ENCODE measurements around the gene SUMO3.
"Not testable (repeated sequence)": the region's sequence is repeated elsewhere in the genome, so short reads cannot be mapped to it uniquely, and the experiment has no call there.

Gene SUMO3

DNA sequence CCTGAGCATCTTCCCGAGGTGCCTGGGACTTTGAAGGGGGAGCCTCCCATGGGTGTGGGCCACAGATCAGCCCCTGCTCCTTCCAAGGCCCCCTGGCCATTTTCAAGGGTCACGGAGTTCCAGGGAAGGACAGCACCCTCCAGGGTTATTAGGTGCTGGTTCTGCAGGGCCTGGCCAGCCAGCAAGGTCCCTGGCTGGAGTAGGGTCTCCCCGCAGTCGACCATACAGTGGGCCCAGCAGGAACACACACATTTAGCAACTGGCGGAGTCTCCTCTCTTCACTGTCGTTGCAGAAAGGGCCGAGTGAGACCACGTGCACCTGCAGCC lies 17.7 kb upstream of the SUMO3 start:
- TF ChIP-seq, protein P1, sequence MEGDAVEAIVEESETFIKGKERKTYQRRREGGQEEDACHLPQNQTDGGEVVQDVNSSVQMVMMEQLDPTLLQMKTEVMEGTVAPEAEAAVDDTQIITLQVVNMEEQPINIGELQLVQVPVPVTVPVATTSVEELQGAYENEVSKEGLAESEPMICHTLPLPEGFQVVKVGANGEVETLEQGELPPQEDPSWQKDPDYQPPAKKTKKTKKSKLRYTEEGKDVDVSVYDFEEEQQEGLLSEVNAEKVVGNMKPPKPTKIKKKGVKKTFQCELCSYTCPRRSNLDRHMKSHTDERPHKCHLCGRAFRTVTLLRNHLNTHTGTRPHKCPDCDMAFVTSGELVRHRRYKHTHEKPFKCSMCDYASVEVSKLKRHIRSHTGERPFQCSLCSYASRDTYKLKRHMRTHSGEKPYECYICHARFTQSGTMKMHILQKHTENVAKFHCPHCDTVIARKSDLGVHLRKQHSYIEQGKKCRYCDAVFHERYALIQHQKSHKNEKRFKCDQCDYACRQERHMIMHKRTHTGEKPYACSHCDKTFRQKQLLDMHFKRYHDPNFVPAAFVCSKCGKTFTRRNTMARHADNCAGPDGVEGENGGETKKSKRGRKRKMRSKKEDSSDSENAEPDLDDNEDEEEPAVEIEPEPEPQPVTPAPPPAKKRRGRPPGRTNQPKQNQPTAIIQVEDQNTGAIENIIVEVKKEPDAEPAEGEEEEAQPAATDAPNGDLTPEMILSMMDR (IDR thresholded peaks at IDR 0.05) = no peak
- H3K27ac ChIP-seq = no peak overlapping the region
- no peaks in the 10 kb centered on the region for H3K9me3 ChIP-seq
- no peaks in the 10 kb centered on the region for H3K36me3 ChIP-seq
- H3K27me3 ChIP-seq = no peaks in the 10 kb centered on the region
- no peak overlapping the region for H3K4me3 ChIP-seq (ENCODE audit: low read depth in 1 of 2, low read length in 1 of 2)
- H3K4me1 ChIP-seq (ENCODE audit: control insufficient read depth in 1 of 2, insufficient read depth in 1 of 2, low read depth in 1 of 2, low read length in 1 of 2) = no peaks in the 10 kb centered on the region

DNA sequence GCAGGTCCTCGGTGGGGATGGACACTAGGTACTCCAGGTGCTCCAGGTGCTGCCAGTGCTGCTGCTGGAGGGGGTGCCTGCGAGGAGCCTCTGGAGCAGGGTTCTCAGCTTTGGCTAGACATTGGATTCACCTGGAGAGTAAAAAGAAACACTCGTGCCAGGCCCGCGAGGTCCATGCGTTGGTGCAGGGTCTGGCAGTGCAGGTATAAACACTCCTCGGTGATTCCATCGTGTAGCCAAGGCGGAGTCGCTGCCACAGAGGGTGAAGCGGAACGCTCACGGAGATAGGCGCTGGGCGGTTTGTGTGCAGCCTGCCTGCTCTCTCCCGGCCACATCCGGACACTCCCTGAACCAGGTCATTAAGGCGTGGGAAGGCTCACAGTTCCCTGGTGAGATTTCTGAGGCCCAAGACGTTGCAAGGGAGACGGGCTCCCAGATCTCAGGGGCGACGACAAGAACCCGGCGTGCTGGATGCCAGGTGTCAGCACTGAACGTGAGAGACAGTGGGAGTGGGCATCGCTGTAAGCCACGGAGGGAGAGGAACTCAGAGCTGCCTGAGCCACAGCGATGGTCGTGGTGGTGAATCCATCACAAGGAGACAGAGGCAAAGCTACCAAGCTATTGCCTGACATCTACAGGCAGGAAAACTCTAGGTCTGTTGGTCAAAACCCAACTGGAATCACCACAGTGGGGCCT lies 17.2 kb upstream of the SUMO3 start:
- no peaks in the 10 kb centered on the region for H3K4me1 ChIP-seq (ENCODE audit: control insufficient read depth in 1 of 2, insufficient read depth in 1 of 2, low read depth in 1 of 2, low read length in 1 of 2)

DNA sequence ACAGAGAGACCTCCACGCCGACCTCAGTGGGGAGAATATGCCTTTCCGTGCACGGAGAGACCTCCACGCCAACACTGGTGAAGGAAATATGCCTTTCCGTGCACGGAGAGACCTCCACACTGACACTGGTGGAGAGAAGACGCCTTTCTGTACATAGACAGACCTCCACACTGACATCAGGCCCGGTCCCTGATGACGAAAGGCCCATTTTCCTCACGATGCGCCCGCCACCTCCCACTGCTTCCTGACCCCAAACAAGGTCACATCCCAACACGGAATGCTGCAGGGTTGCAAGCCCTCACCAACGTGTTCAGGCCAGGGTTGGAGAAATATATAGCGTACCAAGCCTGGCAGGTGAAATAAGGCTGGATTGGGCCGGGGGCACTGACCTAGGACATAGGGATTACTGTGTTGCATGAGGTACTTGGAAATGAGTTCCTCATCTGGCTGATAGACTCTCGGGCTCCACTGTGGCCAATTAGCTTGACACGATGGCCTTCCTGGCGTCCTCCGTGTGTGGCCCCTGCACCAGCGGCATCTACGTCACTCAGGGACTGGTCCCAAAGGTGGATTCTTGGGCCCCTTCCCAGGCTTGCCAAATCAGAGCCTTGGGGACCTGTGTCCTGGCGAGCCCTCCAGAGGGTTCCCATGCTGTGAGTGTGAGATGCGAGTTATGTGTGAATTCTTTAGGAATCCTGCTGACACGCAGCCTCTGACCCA lies 16.5 kb upstream of the SUMO3 start:
- no peaks in the 10 kb centered on the region for H3K36me3 ChIP-seq
- H3K27me3 ChIP-seq = no peaks in the 10 kb centered on the region
- H3K9me3 ChIP-seq = no peaks in the 10 kb centered on the region
- H3K4me3 ChIP-seq (ENCODE audit: low read depth in 1 of 2, low read length in 1 of 2) = no peak overlapping the region
- TF ChIP-seq, protein P1 (IDR thresholded peaks at IDR 0.05) = no peak
- H3K4me1 ChIP-seq (ENCODE audit: control insufficient read depth in 1 of 2, insufficient read depth in 1 of 2, low read depth in 1 of 2, low read length in 1 of 2) = no peaks in the 10 kb centered on the region
- H3K27ac ChIP-seq = no peak overlapping the region

More for the DNA sequence above, 17.2 kb upstream of the SUMO3 start:
- Histone ChIP-seq H3K9me3 (no peaks in the 10 kb centered on the region), H3K36me3 (no peaks in the 10 kb centered on the region), H3K27ac (no peak overlapping the region), H3K27me3 (no peaks in the 10 kb centered on the region), H3K4me3 (ENCODE audit: low read depth in 1 of 2, low read length in 1 of 2) (no peak overlapping the region)
- TF ChIP-seq, protein P1 (IDR thresholded peaks at IDR 0.05) = no peak

DNA sequence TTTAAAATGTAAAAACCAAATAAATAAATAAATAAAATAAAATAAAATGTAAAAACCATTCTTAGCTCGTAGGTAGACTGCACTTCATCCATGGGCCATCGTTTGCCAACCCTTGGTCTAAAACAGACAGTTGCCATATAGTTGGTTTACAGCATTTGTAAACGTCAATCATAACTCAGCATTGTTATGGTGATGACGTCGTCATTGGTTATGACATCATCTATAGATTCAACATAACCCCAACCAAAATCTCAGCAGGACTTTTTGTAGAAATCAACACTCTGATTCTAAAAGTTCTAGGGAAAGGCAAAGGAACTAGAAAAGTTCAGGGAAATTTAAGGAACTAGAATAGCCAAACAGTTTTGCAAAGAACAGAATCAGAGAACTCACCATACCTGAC lies 15.8 kb upstream of the SUMO3 start:
- no peaks in the 10 kb centered on the region for H3K9me3 ChIP-seq
- TF ChIP-seq, protein P1 (IDR thresholded peaks at IDR 0.05) = no peak
- H3K4me3 ChIP-seq (ENCODE audit: low read depth in 1 of 2, low read length in 1 of 2) = no peak overlapping the region
- no peak overlapping the region for H3K27ac ChIP-seq
- no peaks in the 10 kb centered on the region for H3K27me3 ChIP-seq
- no peaks in the 10 kb centered on the region for H3K36me3 ChIP-seq
- no peaks in the 10 kb centered on the region for H3K4me1 ChIP-seq (ENCODE audit: control insufficient read depth in 1 of 2, insufficient read depth in 1 of 2, low read depth in 1 of 2, low read length in 1 of 2)

DNA sequence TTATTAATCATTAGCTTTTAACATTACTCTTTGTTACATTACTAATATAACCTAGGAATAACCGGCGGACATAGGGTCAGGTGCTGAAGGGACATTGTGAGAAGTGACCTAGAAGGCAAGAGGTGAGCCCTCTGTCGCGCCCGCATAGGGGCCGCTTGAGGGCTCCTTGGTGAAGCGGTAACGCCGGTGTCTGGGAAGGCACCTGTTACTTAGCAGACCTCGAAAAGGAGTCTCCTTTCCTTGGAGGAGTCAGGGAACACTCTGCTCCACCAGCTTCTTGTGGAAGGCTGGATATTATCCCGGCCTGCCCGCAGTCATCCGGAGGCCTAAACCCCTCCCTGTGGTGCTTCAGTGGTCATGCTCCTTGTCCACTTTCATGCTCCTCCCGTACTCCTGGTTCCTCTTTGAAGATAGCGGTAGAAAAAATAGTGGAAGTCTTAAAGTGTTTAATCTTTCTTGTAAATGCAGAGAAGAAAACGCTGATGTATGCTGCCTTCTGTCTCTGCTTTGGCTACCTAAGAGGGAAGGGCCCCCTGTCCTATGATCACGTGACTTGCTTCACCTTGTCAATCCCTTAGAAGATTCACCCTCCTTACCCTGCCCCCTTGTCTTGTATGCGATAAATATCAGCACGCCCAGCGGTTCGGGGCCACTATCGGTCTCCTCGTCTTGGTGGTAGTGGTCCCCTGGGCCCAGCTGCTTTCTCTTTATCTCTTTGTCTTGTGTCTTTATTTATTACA lies 14.8 kb upstream of the SUMO3 start:
- not testable (repeated sequence) for H3K36me3 ChIP-seq; H3K9me3 ChIP-seq; H3K4me3 ChIP-seq (ENCODE audit: low read depth in 1 of 2, low read length in 1 of 2); H3K4me1 ChIP-seq (ENCODE audit: control insufficient read depth in 1 of 2, insufficient read depth in 1 of 2, low read depth in 1 of 2, low read length in 1 of 2); H3K27ac ChIP-seq; H3K27me3 ChIP-seq

All from neutrophil (primary cell).